Spleen (tissue), 11 donors: ENCODE measurements around the gene SEC23A. TPM values are rescaled to one million over a fixed set of nuclear protein-coding genes. Genes with fewer than 3 reads are reported as not detected.

Experiments used
- DNase-seq: peaks from one replicate; pipeline ENCODE4 v3.0.0-alpha.2; 2020
- H3K27ac ChIP-seq, 8 donors: fragments of 200-600 bp; sonication (generic) in 7 of 8; 1 replicate in 4 of 8; 2 replicates in 4 of 8; pipeline versions ENCODE4 v1.5.0 to v1.8.0; 2016 to 2021; ENCODE audit warnings: inconsistent platforms in 4 of 8, mild to moderate bottlenecking in 4 of 8, moderate library complexity in 1 of 8
- H3K27me3 ChIP-seq, 7 donors: fragments of 200-600 bp; sonication (generic) in 6 of 7; replicated peaks in 1 of 7; 1 replicate in 4 of 7; 2 replicates in 3 of 7; pipeline versions ENCODE4 v1.5.0 to v1.8.0; 2016 to 2021; ENCODE audit warnings: inconsistent platforms in 3 of 7, mild to moderate bottlenecking in 1 of 7
- H3K36me3 ChIP-seq, 6 donors: fragments of 200-600 bp; sonication (generic) in 5 of 6; 1 replicate in 4 of 6; 2 replicates in 2 of 6; pipeline versions ENCODE4 v1.5.0 to v1.8.0; 2016 to 2021; ENCODE audit warnings: inconsistent platforms in 2 of 6
- H3K4me1 ChIP-seq, 6 donors: fragments of 200-600 bp; sonication (generic) in 5 of 6; 1 replicate in 3 of 6; 2 replicates in 3 of 6; pipeline versions ENCODE4 v1.5.0 to v1.8.0; 2016 to 2021; ENCODE audit warnings: inconsistent platforms in 3 of 6
- H3K4me3 ChIP-seq, 8 donors: fragments of 200-600 bp; sonication (generic) in 7 of 8; 1 replicate in 4 of 8; 2 replicates in 4 of 8; pipeline versions ENCODE4 v1.5.0 to v1.8.0; 2016 to 2021; ENCODE audit warnings: inconsistent platforms in 4 of 8, mild to moderate bottlenecking in 4 of 8, moderate library complexity in 2 of 8
- H3K9me3 ChIP-seq, 8 donors: fragments of 200-600 bp; sonication (generic) in 7 of 8; 1 replicate in 4 of 8; 2 replicates in 4 of 8; pipeline versions ENCODE4 v1.5.0 to v1.8.0; 2016 to 2021; ENCODE audit warnings: inconsistent platforms in 4 of 8
- CTCF ChIP-seq, 11 experiments: fragments of 200-600 bp in 7 of 11; fragments of 450-650 bp in 4 of 11; sonication (generic) in 4 of 11; IDR thresholded peaks in 8 of 11; conservative IDR thresholded peaks in 3 of 11; 1 replicate in 7 of 11; 2 replicates in 4 of 11; pipeline versions ENCODE4 v1.4.0 to v1.8.0; 2016 to 2021; ENCODE audit warnings: antibody characterized with exemption in 11 of 11, inconsistent platforms in 4 of 11, mild to moderate bottlenecking in 1 of 11
- POLR2A ChIP-seq, 3 donors: fragments of 450-650 bp; IDR thresholded peaks; one replicate each; pipeline ENCODE4 v1.5.1; 2017; ENCODE audit warnings: antibody characterized with exemption in 3 of 3, mild to moderate bottlenecking in 1 of 3
- POLR2AphosphoS5 ChIP-seq, 3 donors: sonication (generic); formaldehyde crosslinking; IDR thresholded peaks; one replicate each; pipeline ENCODE4 v1.5.1; 2017; ENCODE audit warnings: antibody characterized with exemption in 3 of 3
- WGBS, 5 donors: extraction: QIAGEN DNeasy Blood & Tissue Kit in 3 of 5; methylation state at CpG; one replicate each; pipeline versions ENCODE4 v1.1.5 to v1.1.7; 2013 to 2018; 5-methylcytosine and 5-hydroxymethylcytosine counted together
- intact Hi-C: fragments of 100-400 bp; cut with DNase I; formaldehyde crosslinking; loops from one replicate; pipeline ENCODE4 v1.15.0; 2023; ENCODE audit warnings: low total_unique reads
- polyA plus RNA-seq, 3 donors: library from polyadenylated mRNA; stranded (reverse); fragments of 200-250 nt; gene quantifications; one replicate each; pipeline ENCODE4 v1.2.1, GENCODE V29; 2013
- total RNA-seq, 7 donors: library from RNA; depleted of rRNA in 3 of 7; stranded (reverse); fragments of >200 nt in 3 of 7; fragmentation: NEBNext Ultra II Directional in 4 of 7; extraction: Animal tissue kit (Norgen Biotek cat#: 25700) in 4 of 7; gene quantifications; one replicate each; pipeline versions ENCODE4 v1.1.0 to v1.2.1, GENCODE V29; 2016 to 2021
- donor health status: healthy with polysubstance abuse.
- donor health status: DM: no; HTN: no; CAD: no; lungs with moderate emphysema.
- donor health status: DM: no; HTN: no; CAD: no.
- donor health status: Bipolar disorder and iron deficiency.
- donor health status: healthy.
- donor health status: DM: no; HTN: no; CAD: no.
- donor health status: DM: yes; HTN: yes; CAD: no.

Gene SEC23A
- total and polyA plus RNA-seq, 10 donors, result 9.6 to 87.5 (median 58.3) TPM

- 0 to 1% (median 1%) methylated on average over 34 to 40 of the region's 40 CpGs for WGBS, 5 donors
- H3K27ac ChIP-seq, result peak within 1 kb of the TSS; percentile 24 to 90 (median 84)
- intact Hi-C loops, result no loop called here
Measured at GRCh38 chr14:39114073-39114838, 11.2 kb upstream of the SEC23A start, which contains the start of gene GEMIN2. Gene GEMIN2, plus strand, starts transcription at chr14:39114323. Its CDS starts 16 bp downstream, at chr14:39114339.

GRCh38 chr14:39113685-39114072, 10.6 kb upstream of the SEC23A start:
- TF ChIP-seq POLR2AphosphoS5 (IDR thresholded peaks at IDR 0.05), result no peak
- TF ChIP-seq POLR2A (IDR thresholded peaks at IDR 0.05), result no peak
- TF ChIP-seq CTCF (IDR thresholded peaks at IDR 0.05 in 8 of 11, conservative IDR thresholded peaks at IDR 0.05 in 3 of 11), result no peak
- WGBS, 5 donors, result 57 to 74% (median 66%) methylated on average over 3 of the region's 3 CpGs
- Histone ChIP-seq H3K4me3 (peak overlapping the region; percentile 55 to 82 (median 65)), H3K36me3 (peaks cover 0 to 21% (median 4%) of the 10 kb centered on the region in 6 donors), H3K9me3 (no peaks in the 10 kb centered on the region), H3K4me1 (peaks cover 6 to 30% (median 22%) of the 10 kb centered on the region in 6 donors), H3K27ac (peak overlapping the region; percentile 24 to 90 (median 84)), H3K27me3 (no peaks in the 10 kb centered on the region)
- intact Hi-C loops, result no loop called here
- DNase-seq, result no peak

More at GRCh38 chr14:39114073-39114838, 11.2 kb upstream of the SEC23A start, which contains the start of gene GEMIN2:
- peak; percentile 97 for DNase-seq
- TF ChIP-seq POLR2AphosphoS5 (IDR thresholded peaks at IDR 0.05) (peak; percentile 83 to 89 (median 85)), POLR2A (IDR thresholded peaks at IDR 0.05) (no peak)
- Histone ChIP-seq H3K36me3 (peaks cover 0 to 27% (median 10%) of the 10 kb centered on the region in 6 donors), H3K9me3 (no peaks in the 10 kb centered on the region), H3K4me3 (peak within 1 kb of the TSS; percentile 55 to 82 (median 65)), H3K4me1 (peaks cover 6 to 30% (median 22%) of the 10 kb centered on the region in 6 donors), H3K27me3 (no peaks in the 10 kb centered on the region)

GRCh38 chr14:39109893-39110715, 7.1 kb upstream of the SEC23A start:
- 88 to 93% (median 90%) methylated on average over 12 of the region's 12 CpGs for WGBS, 5 donors
- intact Hi-C loops, result loop anchor here (10.0 kb wide), 1 partner anchor 325 kb away; the partner anchor contains the start of gene FBXO33

More at GRCh38 chr14:39109893-39110715, 7.1 kb upstream of the SEC23A start:
- Histone ChIP-seq H3K4me1 (peaks cover 5 to 17% (median 14%) of the 10 kb centered on the region in 6 donors), H3K36me3 (no peaks in the 10 kb centered on the region), H3K9me3 (no peaks in the 10 kb centered on the region), H3K27me3 (no peaks in the 10 kb centered on the region), H3K27ac (no peak overlapping the region), H3K4me3 (no peak overlapping the region)
- DNase-seq, result no peak
- TF ChIP-seq POLR2A (IDR thresholded peaks at IDR 0.05) (no peak), POLR2AphosphoS5 (IDR thresholded peaks at IDR 0.05) (no peak), CTCF (IDR thresholded peaks at IDR 0.05 in 8 of 11, conservative IDR thresholded peaks at IDR 0.05 in 3 of 11) (no peak)
